IPS-NIHi7 (cell line): ENCODE measurements around the gene TMPRSS9.
A peak's percentile ranks its signal among the peaks of the same experiment; 100 is the strongest.

Experiments
- DNase-seq: peaks from one replicate; pipeline ENCODE4 v3.0.0; 2012; ENCODE audit warnings: mixed read lengths; ENCODE audit errors: extremely low spot score

The TMPRSS9 gene

GRCh38 chr19:2361246-2362045 is 1.4 kb downstream of the TMPRSS9 start:
- DNase-seq: no peak

- no peak for DNase-seq
These were observed 2.2 kb downstream of the TMPRSS9 start for GRCh38 chr19:2362046-2362969.

- DNase-seq: no peak
These were observed 2.9 kb downstream of the TMPRSS9 start for GRCh38 chr19:2362970-2363300.

- DNase-seq: no peak
These were observed 3.4 kb downstream of the TMPRSS9 start for GRCh38 chr19:2363419-2363818.

- no peak for DNase-seq
These were observed 5.3 kb downstream of the TMPRSS9 start for GRCh38 chr19:2365201-2365970.

- DNase-seq: no peak
These were observed 11.6 kb downstream of the TMPRSS9 start for GRCh38 chr19:2371656-2372055.

- no peak for DNase-seq
These were observed 12.1 kb downstream of the TMPRSS9 start for GRCh38 chr19:2372076-2372612.

- no peak for DNase-seq
These were observed 14.7 kb downstream of the TMPRSS9 start for GRCh38 chr19:2374808-2375207.

GRCh38 chr19:2375353-2376121 is 15.5 kb downstream of the TMPRSS9 start:
- DNase-seq: peak; percentile 16

GRCh38 chr19:2376784-2377519 is 16.9 kb downstream of the TMPRSS9 start:
- no peak for DNase-seq

GRCh38 chr19:2380567-2380966 is 20.5 kb downstream of the TMPRSS9 start:
- no peak for DNase-seq

GRCh38 chr19:2381148-2381820 is 21.2 kb downstream of the TMPRSS9 start:
- DNase-seq: no peak

GRCh38 chr19:2382530-2383222 is 22.6 kb downstream of the TMPRSS9 start:
- DNase-seq: no peak

GRCh38 chr19:2385053-2385721 is 25.1 kb downstream of the TMPRSS9 start:
- peak; percentile 97 for DNase-seq

- DNase-seq: no peak
These were observed 27.6 kb downstream of the TMPRSS9 start for GRCh38 chr19:2387367-2388288.

GRCh38 chr19:2389594-2389993 is 29.5 kb downstream of the TMPRSS9 start:
- DNase-seq: no peak

- DNase-seq: peak; percentile 67
These were observed 31.2 kb downstream of the TMPRSS9 start for GRCh38 chr19:2391118-2391725.
